ENCODE results near the gene IFT80.

GRCh38 chr3:160217675-160218074, 181.3 kb downstream of the IFT80 start:
- TF ChIP-seq EZH2 (IDR thresholded peaks at IDR 0.05; ENCODE audit: borderline replicate concordance, low read length) (no peak), CTCF (IDR thresholded peaks at IDR 0.05; ENCODE audit: low read length) (no peak)

Data from OCI-LY1 (cell line).